GM19395 (cell line): Measurements from ENCODE around the gene KIF26A.

Experiments used
- ATAC-seq: cut with Tn5 transposase; IDR thresholded peaks from one replicate; pipeline ENCODE4 v1.9.1; 2021; ENCODE audit warnings: mild to moderate bottlenecking, moderate library complexity; ENCODE audit not compliant: unreplicated experiment

KIF26A gene

DNA sequence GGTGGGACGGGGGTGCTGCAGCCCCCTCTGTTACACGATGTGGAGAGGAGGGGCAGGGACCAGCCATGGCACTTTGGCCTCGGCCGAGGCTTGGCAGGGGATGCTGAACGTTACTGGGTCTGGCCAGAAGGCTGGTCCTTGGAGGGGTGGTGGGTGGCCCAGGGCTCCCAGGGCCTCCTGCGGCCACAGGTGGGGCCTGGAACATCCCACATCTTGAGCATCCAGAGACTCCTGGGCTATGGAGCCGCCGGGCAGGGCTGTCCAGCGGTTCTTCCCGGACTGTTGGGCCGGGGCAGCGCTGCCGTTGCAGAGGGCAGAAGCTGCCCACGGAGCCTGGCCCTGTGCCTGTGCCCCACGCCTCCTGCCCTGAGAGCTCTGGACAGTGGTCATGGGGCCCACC is 15.9 kb downstream of the KIF26A start:
- ATAC-seq = no peak

DNA sequence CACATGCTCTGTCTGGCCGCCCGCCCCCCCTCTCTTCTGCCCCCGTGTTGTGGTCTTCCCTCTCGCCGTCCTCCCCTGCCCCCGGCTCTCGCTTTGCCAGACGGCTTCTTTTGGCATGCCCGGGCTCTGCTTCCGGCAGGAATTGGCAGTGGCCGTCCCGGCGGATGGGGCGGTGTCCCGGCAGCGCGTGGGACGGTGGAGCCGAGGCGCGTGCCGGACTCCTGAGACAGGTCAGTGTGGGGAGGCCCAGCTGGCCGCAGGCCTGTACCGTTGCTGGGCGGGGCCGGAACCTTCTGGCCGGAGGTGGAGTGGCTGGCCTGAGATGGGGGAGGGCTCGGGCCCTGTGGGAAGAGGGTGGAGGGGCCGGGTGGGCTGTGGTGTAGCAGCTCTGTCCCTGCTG is 17.1 kb downstream of the KIF26A start:
- ATAC-seq = no peak

DNA sequence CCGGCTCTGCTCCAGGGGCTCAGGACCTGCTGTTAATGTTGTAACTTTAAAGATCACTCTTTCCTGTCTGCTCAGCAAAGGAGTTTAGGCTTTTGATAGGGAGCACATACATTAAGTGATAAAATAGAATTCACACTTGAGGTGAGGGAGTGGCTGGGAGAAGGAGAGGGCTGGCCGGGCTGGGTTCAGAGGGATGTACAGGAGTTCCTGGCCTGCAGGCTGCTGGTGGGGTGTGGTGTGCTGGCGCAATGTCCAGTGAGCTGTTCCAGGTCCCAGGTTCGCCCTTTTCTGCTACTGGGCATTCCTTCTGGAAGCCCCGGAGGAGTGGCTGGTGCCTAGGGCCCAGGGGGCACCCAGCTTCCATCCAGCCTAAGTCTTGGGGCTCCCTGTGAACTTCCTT is 17.8 kb downstream of the KIF26A start:
- no peak for ATAC-seq

DNA sequence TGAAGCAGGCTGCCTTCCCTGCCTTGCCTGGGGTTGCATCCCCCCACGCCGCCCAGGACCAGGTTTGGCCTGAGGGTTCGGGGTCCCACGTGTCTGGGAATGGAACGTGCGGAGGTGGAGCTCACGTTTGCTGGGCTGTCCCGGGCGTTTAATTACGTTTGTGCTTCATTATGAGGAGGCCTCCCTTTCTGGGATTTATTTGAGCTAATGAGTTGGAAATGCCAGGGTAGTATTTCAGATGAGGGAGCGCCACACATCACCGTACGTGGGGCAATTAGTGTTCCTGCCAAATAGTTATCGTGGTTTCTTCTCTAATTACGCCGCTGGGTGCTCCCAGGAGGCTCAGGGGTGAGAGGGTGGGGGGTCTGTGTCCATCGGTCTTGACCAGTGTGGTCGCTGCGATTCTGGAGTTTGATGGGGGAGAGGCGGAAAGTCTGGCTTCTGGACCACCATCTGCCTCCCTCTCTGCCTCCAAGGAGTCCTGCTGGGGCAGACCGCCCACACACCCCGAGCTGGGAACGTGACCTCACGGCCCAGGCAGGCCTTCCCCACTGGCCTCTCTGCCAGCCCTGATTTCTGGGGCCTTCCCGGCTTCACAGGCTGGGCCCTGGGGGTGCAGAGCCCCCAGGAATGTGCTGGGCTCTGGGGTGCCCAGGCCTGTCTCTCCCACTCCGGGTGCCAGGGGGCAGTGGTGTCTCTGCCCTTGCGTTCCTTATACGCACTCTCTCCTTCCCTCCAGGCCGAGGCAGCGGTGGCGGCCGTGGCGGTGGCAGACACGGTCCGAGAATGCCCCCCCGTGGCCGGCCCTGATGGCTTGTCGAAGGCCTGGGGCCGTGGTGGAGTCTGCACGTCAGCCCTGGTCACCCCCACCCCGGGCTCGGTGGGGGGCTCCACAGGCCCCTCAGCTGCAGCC is 18.9 kb downstream of the KIF26A start:
- no peak for ATAC-seq

GRCh38 chr14:104158827-104159798 is 20.7 kb downstream of the KIF26A start:
- ATAC-seq = no peak

DNA sequence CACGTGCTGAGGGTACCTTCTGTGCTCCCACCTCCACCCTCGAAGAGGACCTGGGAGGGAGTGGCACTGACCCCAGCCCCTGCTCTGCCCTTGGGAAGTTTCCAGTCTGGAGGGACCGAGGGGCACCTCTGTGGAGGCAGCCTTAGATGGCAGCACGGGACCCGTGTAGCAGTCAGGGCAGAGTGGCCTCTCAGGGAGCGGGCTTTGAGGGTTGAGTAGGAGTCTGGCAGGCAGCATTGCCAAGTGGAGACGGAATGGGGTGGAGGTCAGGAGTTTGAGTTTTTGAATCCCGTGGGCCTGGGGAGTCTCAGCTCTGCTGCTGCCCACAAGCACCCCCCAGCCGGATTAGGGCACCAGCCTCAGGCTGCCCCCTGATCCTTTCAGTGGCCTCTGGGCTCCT is 21.6 kb downstream of the KIF26A start:
- ATAC-seq = no peak

- ATAC-seq = no peak
Observed at GRCh38 chr14:104161602-104162367, 23.4 kb downstream of the KIF26A start.

DNA sequence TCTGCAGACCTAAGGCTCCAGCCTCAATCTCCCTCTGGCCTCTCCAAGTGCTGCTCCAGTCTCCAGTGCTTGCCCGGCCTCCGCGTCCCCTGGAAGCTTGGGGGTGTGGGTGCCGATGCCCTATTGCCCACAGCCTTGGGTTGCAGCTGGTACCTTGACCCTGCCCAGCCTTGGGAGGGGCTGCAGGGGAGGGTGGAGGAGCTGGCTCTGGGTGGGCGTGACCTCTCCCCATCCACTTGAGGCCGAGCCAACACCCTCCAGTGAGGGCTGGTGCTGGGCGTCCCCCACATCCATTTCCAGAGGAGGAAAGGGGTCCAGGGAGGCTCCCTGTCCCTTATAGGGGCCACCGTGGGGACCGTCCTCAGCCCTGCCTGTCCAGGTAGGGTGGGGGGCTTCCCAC is 24.1 kb downstream of the KIF26A start:
- no peak for ATAC-seq

DNA sequence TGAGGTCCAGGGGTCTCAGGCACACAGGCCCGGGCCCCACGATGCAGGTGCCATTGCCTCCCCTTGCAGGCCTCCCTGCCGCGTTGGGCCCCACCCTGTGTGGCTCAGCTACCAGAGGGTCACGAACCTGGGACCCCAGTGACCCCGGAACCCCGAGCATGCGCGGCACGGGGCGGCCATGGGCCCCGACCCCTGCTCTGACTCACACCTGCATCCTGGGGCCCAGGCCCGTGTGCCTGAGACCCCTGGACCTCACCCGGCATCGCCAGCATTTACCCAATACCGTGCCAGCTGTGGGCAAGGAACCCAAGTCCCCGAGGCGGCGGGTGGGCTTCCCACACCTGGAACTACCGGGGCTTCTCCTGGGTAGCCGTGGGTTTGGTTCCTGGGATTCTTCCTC is 25.2 kb downstream of the KIF26A start:
- ATAC-seq = no peak

GRCh38 chr14:104164041-104164440 is 25.7 kb downstream of the KIF26A start:
- ATAC-seq = no peak

DNA sequence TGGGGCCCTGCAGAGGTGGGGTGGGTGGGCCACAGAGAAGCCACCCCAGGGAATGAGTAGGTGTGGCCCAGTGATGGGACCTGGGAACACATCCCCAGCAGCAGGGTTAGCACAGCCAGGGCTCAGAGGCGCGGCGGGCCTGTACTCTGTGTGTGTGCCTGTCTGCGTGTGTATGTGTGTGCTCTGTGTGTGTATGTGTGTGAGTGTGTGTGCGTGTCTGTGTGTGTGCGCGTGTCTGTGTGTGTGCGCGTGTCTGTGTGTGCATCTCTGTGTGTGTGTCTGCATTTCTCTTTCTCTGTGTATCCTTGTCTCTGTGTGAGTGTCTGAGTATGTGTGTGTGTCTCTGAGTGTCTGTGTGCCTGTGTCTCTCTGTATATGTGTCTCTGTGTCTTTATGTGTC is 26.1 kb downstream of the KIF26A start:
- no peak for ATAC-seq

GRCh38 chr14:104166698-104167097 is 28.3 kb downstream of the KIF26A start:
- no peak for ATAC-seq

- ATAC-seq = no peak
Observed at GRCh38 chr14:104168603-104169002, 30.2 kb downstream of the KIF26A start.

DNA sequence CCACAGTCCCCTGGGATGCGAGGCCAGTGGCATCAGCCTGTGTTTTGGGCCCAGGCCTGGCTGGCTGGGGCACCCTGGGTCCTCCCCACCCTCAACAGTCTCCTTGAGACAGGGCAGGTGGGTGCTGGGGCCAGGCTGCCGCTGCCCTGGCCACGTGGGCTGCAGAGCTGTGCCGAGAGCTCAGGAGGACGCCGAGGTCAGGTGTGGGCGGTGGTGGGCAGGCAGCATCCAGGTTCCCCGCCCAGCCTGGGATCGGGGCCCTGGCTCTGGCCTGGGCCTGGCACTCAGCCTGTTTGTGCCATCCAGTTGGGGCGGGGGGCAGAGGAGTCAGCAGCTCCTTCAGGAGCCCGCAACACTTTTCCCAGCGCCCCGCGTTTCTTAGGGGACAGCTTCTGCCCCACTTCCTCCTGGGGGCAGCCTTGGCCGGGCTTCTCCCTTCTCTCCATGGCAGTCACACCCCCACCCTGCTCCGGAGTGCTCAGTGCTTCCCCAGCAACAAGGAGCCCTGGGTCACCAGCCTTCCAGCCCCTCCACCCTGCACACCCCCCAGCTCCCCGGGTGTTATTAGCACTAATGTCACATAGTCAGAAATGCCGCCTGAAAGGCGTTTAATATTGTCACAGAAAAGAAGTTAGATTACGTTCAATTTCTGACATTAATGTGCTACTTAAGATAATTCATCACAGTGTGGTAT is 30.8 kb downstream of the KIF26A start:
- ATAC-seq = no peak

DNA sequence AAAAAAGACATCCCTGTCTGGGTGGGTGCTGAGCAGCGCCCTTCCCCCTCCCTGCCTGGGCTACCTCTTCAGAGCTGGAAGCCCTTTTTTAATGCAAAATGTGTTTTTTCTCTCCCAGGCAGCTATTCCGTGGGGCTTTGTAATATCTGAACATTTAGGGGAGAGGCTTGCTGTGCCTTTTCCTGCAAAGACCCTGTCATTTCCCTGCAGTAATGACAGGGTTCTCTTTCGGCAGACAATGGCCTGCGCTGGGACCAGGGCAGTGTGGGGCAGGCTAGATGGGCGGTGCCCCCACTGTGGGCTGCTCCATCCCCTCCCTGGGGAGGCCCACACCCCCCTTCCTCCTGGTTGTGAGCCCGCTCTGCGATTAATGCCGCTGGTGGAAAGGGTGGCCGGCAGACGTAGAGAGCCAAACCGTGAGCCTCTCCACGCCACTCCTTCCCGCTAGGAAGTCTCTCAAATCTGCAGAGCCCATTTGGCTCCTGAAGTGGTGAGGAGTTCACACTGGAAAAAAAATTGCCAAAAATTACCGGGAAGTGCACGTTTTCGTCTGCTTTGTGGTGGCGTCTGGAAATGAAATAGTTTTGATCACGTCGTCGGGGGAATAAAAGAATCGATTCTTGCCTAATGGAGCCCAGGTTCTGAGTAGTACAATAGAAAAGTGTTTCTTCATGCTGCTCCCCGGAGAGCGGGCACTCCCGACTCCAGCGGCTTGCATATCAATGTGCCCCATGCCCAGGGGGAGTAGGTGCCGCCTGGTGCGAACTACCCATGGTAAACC is 31.5 kb downstream of the KIF26A start:
- no peak for ATAC-seq

DNA sequence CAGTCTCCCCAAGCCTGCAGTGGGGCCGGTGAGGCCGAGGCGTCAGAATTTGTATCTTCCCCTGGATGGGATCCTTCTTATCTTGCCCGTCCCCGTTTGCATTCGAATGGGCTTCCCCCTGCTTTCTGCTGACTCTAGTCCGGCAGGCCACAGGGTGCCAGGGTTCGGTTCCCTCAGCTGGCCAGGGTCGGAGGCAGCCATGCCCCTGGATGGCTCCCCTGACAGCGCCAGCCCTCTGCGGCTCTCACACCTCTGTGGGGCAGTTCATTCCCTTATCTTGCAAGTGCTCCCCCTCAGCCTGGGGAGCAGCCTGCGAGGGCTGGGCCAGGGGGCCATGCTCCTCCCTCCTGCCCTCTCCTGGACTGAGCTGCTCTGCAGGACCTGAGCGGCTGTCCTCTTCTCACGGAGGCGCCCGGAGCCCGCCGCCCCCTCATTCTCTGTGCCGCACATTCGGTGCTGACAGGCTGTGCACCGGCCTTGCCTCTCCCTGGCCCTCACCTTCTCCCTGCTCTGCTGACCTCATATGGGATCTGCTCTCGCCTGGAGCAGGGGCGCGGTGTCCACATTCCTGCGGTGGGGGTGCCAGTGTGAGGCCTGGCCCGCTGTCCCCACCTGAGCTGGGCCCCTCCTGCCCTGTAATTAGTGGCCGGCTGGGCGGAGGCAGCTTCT is 32.8 kb downstream of the KIF26A start:
- ATAC-seq = no peak

- no peak for ATAC-seq
Observed at GRCh38 chr14:104171895-104172294, 33.5 kb downstream of the KIF26A start.

DNA sequence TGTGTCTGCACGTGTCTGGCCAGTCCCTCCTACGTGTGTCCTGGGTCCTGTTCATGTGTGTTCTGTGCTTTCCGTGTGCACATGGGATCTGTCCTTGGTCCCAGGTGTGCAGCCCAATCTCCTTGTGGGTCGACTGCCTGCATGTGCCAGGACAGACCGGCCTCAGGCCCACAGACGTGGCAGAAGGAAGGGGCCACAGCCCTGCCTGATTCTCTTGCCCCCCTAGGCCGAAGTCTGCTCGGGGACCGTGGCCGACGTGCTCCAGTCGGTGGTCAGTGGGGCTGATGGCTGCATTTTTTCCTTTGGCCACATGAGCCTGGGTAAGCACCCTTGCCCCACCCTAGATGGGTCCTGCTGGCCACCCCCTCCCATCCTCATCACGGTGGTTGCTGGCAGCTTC is 34.0 kb downstream of the KIF26A start:
- no peak for ATAC-seq

GRCh38 chr14:104172880-104173279 is 34.5 kb downstream of the KIF26A start:
- no peak for ATAC-seq
